H1 (cell line): ENCODE measurements around the gene UBR3.

Source experiments
- CTCF ChIP-seq, 3 experiments: IDR thresholded peaks; 1 replicate in 2 of 3; 2 replicates in 1 of 3; pipeline versions ENCODE4 v1.5.1 to v1.6.1; 2011; ENCODE audit warnings: low read length in 3 of 3, mild to moderate bottlenecking in 3 of 3, inconsistent platforms in 2 of 3, low read depth in 1 of 3, moderate library complexity in 1 of 3; ENCODE audit not compliant: insufficient read depth in 1 of 3; ENCODE audit errors: control extremely low read depth in 1 of 3
- EZH2 ChIP-seq: fragments of 200-600 bp; sonication (generic); IDR thresholded peaks from 2 replicates; pipeline ENCODE4 v1.7.1; 2012; ENCODE audit warnings: low read depth, mild to moderate bottlenecking, moderate library complexity, low read length, inconsistent platforms; ENCODE audit not compliant: severe bottlenecking
- NRF1 ChIP-seq: IDR thresholded peaks from 2 replicates; pipeline ENCODE4 v1.6.1; 2011; ENCODE audit warnings: mild to moderate bottlenecking, low read depth, low read length, improper control_type of control experiment
- POLR2AphosphoS5 ChIP-seq: IDR thresholded peaks from 2 replicates; pipeline ENCODE4 v1.6.1; 2011; ENCODE audit warnings: low read depth, low read length
- RAD21 ChIP-seq, 2 experiments: IDR thresholded peaks in 1 of 2; conservative IDR thresholded peaks in 1 of 2; 2 replicates each; pipeline ENCODE4 v1.6.1; 2011; ENCODE audit warnings: low read depth in 2 of 2, low read length in 2 of 2, improper control_type of control experiment in 1 of 2, inconsistent platforms in 1 of 2, mild to moderate bottlenecking in 1 of 2, moderate library complexity in 1 of 2
- TCF12 ChIP-seq: IDR thresholded peaks from 2 replicates; pipeline ENCODE4 v1.6.1; 2011; ENCODE audit warnings: low read depth, mild to moderate bottlenecking, low read length

- TF ChIP-seq RAD21 (IDR thresholded peaks at IDR 0.05 in 1 of 2, conservative IDR thresholded peaks at IDR 0.05 in 1 of 2; ENCODE audit: low read depth in 2 of 2, low read length in 2 of 2) (no peak; a peak in 1 of 4 replicates), CTCF (IDR thresholded peaks at IDR 0.05; ENCODE audit: control extremely low read depth in 1 of 3, insufficient read depth in 1 of 3, low read depth in 1 of 3, low read length in 3 of 3) (no peak), EZH2 (no peak), TCF12 (no peak), NRF1 (no peak), POLR2AphosphoS5 (no peak)
Measured at GRCh38 chr2:169839954-169840746, 12.9 kb downstream of the UBR3 start.
